AG10803 (cell line): ENCODE measurements around the gene C1orf159.
"Not testable (repeated sequence)": the region's sequence is repeated elsewhere in the genome, so short reads cannot be mapped to it uniquely, and the experiment has no call there.

Experiments
- DNase-seq: peaks from one replicate; pipeline ENCODE4 v3.0.0; 2010; ENCODE audit warnings: low read depth
- H3K4me3 ChIP-seq: 2 replicates; pipeline ENCODE4 v1.5.1; 2011; ENCODE audit warnings: mild to moderate bottlenecking, low read length, control low read depth
- TF ChIP-seq, protein P1 (sequence below): conservative IDR thresholded peaks from 2 replicates; pipeline ENCODE4 v1.5.1; 2011; ENCODE audit warnings: mild to moderate bottlenecking, low read length, control low read depth, inconsistent platforms

Gene C1orf159

DNA sequence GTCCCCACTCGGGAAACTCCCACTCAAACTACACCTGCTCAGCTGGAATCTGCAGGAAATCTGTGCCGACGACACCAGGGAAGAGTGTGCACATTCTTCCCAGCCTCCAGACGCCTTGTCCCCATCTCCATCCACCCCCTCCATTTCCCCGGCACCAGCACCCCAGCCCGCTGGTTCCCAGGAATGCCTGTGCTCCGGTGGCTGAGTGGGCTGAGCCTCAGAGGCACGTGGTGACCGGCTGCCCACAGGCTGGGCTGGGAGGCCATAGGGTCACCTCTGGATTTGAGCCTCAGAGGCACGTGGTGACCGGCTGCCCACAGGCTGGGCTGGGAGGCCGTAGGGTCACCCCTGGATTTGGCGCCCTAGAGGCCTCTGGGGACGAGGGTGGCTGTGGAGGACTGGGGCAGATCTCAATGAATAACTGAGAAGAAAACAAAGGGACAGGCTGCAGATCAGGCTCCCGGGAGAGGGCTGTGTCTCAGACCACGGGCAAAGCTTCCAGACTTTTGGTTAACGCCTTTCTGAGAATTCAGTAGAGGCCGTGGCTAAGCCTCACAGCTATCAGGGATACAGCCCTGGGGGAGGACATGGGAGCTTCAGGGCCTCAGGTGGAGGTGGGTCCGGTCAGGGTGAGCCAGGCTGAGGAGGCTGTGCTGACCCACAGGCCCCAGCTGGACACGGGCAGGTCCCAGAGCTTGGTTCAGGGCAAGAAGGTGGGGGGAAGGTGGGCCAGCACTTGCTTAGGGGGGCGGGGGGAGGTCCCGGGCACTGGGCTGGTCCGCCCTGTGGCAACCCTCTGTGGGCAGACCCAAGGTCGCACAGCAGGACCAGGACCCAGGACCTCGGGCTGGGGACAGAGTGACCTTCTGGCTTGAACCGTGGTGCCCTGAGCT is 40.5 kb upstream of the C1orf159 start:
- no peak overlapping the region for H3K4me3 ChIP-seq
- no peak for DNase-seq
- TF ChIP-seq, protein P1, sequence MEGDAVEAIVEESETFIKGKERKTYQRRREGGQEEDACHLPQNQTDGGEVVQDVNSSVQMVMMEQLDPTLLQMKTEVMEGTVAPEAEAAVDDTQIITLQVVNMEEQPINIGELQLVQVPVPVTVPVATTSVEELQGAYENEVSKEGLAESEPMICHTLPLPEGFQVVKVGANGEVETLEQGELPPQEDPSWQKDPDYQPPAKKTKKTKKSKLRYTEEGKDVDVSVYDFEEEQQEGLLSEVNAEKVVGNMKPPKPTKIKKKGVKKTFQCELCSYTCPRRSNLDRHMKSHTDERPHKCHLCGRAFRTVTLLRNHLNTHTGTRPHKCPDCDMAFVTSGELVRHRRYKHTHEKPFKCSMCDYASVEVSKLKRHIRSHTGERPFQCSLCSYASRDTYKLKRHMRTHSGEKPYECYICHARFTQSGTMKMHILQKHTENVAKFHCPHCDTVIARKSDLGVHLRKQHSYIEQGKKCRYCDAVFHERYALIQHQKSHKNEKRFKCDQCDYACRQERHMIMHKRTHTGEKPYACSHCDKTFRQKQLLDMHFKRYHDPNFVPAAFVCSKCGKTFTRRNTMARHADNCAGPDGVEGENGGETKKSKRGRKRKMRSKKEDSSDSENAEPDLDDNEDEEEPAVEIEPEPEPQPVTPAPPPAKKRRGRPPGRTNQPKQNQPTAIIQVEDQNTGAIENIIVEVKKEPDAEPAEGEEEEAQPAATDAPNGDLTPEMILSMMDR: no peak

DNA sequence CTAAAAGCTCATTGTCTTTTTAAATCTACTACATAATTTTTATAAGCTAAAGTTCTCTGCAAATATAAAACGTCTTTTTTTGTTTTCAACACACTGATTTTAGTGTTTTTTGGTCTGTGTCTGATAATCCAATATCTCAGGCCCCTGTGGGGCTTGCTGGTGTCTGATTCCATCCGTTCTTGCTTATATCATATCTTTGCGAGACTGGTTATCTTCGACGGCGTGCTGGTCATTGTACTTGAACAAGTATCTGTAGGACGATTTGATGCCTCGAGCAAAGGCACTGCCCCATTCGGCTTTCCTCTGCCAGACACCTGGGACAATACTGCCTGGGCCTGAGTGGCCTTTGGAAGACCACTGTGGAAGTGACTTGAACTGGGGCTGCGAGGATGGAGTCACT is 39.4 kb upstream of the C1orf159 start:
- no peak for DNase-seq
- TF ChIP-seq, protein P1: no peak
- H3K4me3 ChIP-seq: no peak overlapping the region

DNA sequence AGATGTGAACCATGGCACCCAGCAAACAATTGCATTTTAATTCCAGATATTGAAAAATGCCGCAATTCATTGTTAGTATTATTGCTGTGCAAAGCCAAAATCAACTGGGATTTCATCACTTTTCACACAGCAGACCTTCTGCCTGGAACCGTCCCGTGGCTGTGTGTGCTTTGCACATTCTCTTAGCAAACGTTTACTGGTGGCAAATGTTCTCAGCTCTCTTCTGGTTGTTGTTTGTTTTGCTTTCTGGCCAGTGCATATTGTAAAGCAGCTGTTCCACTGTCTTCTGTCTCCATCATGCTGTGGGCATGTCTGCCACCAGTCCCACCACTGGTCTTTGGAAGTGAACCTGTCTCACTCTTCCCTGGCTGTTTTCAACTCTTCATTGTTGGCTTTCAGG is 38.0 kb upstream of the C1orf159 start:
- peak; percentile 41 for DNase-seq
- TF ChIP-seq, protein P1: no peak
- H3K4me3 ChIP-seq: no peak overlapping the region

DNA sequence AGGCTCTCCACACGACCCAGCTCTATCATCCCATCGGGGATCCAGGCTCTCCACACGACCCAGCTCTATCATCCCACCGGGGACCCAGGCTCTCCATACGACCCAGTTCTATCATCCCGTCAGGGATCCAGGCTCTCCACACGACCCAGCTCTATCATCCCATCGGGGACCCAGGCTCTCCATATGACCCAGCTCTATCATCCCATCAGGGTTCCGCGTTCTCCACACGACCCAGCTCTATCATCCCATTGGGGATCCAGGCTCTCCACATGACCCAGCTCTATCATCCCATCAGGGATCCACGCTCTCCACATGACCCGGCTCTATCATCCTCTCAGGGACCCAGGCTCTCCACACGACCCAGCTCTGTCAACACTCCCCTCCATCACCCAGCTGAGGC is 37.3 kb upstream of the C1orf159 start:
- H3K4me3 ChIP-seq, DNase-seq: not testable (repeated sequence)

DNA sequence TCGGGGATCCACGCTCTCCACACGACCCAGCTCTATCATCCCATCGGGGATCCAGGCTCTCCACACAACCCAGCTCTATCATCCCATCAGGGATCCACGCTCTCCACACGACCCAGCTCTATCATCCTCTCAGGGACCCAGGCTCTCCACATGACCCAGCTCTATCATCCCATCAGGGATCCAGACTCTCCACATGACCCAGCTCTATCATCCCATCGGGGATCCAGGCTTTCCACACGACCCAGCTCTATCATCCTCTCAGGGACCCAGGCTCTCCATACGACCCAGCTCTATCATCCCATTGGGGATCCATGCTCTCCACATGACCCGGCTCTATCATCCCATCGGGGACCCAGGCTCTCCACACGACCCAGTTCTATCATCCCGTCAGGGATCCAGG is 36.5 kb upstream of the C1orf159 start:
- H3K4me3 ChIP-seq, DNase-seq: not testable (repeated sequence)

DNA sequence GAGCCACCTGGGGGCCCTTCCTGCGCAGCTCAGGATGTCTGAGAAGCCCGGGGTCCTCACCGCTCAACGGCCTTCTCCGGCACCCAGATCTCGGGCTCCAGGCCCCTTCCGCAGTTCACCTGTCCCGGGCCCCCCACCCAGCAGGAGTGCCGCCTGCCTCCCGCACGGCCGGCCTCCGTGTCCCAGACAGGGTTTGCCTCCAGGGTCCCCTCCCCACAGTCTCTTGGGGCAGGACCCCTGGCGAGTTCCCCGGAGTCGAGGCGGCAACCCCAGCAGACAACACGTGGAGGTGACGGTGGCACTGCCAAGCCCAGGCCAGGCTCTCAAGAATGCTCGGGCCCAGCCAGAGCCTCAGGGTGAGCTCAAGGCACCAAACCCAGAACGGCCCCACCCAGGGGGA is 35.4 kb upstream of the C1orf159 start:
- TF ChIP-seq, protein P1: no peak
- DNase-seq: no peak
- no peak overlapping the region for H3K4me3 ChIP-seq

DNA sequence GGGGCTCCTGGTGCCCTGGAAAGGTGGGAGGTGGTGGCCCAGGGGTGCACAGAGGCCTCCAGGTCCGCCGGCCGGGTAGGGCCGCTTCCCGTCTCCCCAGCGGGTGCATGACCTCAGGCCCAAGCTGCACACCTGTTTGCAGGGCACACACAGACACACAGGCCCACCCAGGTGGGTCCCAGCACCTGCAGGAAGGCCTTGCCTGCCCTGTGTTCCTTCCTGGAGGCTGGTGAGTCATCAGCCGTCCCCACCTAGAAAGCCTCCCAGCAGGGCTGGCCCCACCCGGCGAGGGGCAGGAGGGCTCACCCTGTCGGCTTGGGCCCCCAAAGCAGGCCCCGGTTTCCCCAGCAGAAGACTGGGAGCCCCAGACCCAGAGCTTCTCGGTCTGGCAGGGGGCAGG is 34.2 kb upstream of the C1orf159 start:
- TF ChIP-seq, protein P1: no peak
- no peak for DNase-seq
- no peak overlapping the region for H3K4me3 ChIP-seq

DNA sequence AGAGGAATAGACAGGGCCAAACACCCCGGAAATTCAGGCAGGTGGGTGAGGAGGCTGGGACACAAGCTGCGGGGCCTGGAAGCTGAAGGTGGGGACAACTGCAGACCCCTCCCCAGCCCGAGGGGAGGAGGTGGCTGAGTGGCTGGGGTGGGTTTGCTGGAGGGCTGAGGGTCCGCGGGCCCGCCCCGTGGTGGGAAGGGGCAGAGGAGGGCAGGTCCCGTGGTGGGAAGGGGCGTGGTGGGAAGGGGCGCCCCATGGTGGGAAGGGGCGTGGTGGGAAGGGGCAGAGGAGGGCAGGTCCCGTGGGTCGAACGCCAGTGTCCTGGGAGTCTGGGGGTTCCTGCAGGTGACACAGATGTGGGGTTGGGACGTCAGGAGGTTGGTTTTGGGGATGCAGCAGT is 33.5 kb upstream of the C1orf159 start:
- no peak overlapping the region for H3K4me3 ChIP-seq
- no peak for DNase-seq
- TF ChIP-seq, protein P1: no peak
